NCI-H2107 treated with DMSO at 0.1 percent for 48 hours (cell line): ENCODE measurements around the gene SNX5.

Experiments used
- DNase-seq: peaks from one replicate; lab custom pipeline; 2025; ENCODE audit not compliant: unreplicated experiment; lab: John Stamatoyannopoulos, UW

SNX5 gene

DNA sequence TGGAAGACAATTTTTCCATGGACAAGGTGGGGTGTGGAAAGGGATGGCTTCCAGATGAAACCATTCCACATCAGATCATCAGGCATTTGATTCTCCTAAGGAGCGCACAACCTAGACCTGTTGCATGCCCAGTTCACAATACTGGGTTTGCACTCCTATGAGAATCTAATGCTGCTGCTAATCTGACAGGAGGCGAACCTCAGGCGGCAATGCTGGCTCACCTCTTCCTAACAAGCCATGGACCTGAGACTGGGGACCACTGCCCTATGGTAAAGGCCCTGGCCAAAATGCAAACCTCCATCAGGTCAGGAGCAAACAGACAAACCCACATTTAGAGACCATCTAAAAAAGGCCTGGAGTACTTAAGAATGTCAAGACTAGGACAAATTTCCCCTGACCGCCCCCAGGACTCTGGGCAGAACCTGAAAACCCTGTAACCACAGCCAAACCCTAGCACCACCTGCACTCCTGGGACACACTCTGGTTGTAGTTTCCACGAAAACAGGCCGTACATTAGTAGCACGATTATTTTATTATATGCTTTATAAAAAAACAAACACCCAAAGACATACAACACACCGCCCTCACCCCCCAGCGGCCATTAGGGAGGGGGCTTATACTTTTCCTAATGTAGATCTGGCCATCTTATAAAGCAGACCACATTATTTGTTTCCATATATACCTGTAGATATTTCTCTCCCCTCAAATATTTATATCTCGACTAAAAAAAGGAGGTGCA, 27.3 kb downstream of the SNX5 start:
- no peak for DNase-seq

DNA sequence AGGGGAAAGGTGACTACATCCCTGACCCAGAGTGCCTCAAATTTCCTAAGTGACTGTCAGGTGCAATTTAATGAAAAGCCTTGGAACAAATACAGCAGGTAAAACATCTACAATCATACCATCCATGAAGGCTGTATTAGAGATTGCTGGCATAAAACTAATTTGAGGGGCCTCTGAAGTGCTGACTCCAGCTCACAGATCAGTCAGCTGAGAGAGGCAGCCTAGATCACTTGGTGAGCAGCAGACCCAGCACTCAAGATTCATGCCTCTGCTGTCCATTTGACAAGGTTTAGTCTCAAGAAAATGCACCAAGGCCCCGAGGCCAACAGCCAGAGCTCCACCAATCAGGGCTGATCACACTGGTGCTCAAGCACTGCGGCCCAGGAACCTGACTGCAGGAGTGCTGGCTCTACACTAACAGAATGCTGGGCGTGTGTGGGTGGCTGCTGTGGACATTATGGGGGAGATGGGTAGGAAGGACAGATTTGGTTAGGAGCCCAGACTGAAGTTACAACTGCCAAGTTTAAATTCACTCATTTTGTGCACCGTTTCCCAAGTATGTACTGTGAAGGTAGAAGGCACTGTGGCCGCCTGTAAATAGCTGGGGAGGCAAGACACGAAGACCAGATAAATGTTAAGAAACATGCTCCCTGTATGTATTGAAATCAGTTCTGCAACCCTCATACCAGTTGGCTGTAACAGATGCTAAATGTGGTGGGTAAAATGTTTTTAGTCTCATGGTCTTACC, 28.2 kb downstream of the SNX5 start:
- no peak for DNase-seq

GRCh38 chr20:17939622-17940223, 28.9 kb downstream of the SNX5 start:
- DNase-seq = no peak

DNA sequence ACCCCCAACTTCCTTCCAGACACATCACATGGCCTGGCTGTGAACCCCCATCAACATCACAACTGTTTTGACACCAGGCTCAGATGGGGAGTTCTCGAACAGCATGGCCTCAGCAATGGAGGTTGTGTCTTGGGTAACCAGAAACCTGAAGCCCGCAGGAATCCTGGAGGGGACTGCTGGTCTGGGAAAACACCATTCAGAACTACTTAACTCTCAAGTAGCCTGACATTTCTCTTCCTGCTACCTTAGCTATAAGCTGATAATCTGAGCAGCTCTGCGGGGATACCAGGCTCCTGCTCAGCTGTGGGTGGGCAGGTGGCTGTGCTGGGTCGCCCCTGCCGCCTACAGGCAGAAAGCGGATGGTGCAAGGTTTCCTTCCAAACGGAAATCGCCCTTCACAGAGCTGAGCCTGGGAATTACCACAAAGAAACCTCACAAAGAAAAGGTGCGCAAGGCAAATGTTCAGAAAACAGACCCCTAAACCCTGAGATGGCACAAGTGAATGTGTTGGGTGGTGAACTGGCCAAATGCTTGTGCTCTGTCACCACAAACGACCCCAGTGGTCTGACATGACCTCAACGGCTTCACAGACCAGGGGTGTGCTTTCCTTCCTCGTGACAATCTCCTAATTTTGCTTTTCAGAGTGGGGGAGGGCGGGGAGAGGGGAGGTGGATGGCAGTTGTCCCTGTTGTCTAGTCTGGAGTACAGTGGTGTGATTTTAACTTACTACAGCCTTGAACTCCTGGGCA, 29.5 kb downstream of the SNX5 start:
- no peak for DNase-seq

DNA sequence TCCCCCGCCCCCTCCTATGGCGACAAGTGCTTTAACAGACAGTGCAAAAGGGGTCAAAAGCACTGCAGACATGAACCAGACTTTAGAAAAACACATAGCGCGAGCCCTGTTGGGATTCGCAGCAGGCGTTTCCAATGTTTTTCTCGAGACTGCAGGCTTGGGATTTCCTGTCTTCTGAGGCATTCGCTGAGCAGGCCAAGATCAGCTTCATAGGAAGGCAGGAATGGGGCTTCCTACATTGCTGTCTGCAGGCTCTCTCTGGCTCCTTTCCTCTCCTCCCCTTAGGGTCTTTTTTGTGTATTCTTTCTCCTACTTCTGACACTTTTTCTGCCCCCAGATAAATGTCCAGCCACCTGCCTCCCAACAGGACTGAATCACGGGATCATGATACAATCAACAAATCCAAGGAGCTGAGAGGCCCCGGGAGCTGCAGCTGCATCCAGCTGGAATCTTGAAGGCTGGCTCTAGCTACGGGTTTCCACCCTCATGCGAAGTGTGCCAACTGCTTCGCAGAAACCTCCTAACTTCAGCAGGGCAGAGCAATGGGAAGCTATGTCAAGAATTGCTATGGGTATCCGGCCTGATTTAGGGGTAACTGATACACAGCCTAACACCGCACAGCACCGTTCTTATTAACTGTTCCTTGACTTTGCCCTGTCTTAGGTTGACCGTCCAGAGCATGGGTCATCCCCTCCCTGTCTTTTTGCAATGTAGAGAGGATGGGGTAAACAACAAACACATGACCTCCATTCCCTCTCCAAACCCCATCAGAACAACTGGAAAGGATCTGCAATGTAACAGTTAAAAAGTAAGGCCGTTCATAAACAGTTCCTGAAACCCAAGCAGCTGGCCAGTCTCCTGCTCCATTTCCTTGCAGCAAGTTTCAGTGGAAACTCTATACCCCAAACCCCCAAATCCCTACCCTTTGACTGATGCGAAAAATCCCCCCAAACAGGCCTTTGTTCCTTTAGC, 31.5 kb downstream of the SNX5 start:
- DNase-seq = no peak

DNA sequence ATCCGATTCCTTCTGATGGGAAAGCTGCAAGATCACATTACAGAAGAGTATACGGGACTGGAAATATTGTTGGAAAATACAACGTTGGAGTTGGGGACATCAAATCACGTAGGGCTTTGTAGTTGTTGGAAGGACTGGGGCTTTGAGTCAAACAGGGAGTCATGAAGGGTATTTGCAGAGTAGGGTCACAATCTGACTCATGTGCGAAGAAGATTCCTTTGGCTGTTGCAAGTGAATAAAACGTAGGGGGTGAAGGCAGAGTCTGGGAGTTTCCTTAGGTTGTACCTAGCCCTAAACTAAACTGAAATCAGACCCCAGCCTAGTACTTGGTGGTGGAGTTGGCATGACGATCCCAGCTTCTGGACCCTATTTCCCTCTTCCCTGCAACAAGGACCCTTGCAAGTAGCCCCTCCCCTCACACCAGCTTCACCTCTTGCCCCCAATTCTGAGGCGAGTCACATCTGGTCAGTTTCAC, 32.3 kb downstream of the SNX5 start:
- DNase-seq = no peak

DNA sequence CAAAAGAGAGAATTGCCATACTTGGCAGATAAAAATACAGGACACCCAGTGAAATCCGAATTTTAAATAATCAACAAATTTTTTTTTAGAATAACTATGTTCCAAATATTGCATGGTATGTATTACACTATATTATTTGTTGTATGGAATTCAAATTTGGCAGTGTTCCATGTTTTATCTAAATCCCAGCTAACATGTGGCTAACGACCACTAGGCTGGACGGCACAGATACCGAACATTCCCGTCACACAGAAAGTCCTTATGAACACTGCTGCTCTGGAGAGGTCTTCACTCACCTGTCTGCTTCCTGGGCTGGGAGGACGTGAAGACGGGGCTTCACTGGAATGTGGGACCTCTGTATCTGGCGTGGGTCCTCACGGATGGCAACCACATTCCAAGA, 32.8 kb downstream of the SNX5 start:
- DNase-seq = no peak

GRCh38 chr20:17935186-17935585, 33.4 kb downstream of the SNX5 start:
- no peak for DNase-seq

DNA sequence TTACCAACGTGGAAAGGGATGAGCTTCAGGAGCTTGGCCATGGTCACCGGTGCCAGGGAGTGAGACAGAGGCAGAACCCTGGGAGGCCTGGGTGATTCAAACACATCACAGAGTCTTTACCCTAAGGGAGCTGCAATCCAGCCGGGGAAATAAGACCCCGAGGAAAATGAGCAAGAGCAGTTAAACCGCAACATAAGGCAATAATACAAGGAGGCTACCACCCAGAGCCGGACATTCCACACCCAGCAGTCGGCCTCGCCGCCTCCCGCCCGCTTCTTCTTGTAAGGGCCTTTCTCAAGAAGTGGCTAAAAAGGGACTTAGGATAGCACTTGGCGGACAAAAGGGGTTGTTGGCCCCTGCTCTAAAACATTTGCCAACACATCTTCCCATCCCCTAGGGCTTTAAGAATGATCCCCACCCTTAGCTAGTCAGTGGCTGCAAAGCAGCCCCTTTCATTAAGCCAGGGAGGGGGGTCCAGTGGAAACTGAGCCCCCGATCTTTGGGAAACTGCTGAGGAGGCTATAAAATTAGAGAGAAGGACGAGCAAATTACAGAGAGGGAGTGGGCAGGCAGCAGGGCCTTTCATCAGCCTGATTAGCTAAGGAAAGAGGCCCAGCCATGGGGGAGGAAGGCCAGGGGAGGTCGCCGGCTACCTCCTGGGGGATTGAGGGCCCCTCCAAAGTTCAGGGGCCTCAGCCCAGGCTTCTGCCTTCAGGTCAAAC, 34.3 kb downstream of the SNX5 start:
- no peak for DNase-seq

- no peak for DNase-seq
Measured at GRCh38 chr20:17933711-17934110, 34.9 kb downstream of the SNX5 start.

DNA sequence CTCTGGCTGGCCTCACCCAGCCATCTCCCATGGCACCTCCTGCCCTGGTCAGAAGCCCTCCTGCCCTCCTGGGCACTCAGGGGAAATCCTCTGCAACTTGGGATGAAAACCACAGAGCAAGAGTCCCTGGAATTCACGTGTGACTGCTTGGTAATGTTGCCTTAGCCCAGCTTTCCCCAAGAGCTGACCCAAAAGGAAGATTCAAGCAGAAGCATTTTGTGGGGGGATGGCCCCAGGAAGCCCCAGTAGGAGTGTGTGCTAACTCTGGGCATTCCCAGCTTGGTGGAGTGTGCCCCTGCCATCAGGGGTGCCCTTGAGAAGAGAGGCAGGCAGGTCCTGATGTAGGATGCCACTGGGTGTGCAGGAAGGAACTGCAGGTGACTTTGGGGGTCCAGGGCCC, 35.5 kb downstream of the SNX5 start:
- no peak for DNase-seq

GRCh38 chr20:17932396-17932795, 36.2 kb downstream of the SNX5 start:
- DNase-seq = no peak

DNA sequence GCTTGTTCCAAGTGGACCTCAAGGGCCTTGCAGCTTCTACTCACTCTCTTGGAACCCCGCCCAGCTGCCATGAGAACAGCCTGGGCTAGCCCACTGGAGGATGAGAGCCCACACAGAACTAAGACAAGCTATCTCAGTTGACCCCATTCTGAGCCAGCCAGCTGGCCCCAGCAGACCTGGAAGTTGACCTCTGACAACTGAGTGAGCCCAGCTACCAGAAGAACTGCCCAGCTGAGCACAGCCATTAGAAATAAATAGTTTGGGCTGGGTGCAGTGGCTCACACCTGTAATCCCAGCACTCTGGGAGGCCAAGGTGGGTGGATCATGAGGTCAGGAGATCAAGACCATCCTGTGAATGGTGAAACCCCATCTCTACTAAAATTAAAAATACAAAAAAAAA, 37.1 kb downstream of the SNX5 start:
- DNase-seq = no peak

DNA sequence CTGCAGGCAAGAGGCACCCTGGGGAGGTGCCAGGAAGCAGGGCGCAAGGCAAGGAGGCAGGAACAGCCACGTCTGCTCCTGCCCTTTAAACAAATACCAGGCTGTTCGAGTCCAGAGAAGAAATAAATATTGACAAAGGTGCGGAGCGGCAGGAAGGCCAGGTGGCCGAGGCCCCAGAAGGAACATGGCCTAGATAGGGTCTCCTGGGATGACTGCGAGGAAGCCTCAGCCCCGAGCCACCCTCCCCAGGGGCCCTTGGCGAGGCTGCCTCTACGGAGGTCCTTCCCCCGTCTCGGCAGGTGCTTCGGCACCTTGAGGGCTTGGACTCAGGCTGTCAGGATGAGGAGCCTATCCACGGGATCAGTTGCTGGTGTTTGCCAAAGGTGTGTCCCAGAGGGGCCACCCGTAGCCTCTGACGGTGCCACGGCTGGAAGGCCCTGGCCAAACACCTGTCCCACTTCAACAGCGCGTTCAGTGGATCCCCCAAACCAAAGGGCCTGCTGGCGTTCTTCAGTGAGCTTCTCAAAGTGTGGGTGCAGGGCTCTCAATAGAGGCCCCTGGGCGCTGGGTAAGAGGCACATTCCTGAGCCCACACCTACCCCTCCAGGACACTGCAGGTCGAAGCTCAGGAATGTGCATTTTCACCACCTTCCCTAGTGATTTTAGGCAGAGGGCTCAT, 39.8 kb downstream of the SNX5 start:
- DNase-seq = no peak

DNA sequence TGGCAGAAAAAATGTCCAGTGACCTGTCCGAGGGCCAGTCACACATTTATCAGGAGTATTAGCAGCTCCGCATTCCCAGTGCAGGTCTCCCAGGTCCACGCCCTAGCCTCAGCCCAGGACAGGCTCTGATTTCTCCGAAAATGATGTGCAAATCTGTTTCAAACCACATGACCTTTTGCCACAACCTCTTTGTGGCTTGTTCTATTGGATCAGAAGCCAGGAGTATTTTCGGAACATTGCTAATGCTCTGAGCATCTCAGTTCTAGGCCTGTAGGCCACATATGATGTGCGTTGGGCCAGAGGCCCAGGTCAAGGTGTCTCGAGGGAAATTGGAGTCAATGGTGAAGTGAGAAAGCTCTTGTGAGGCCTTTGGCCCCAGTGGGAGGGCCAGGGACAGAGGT, 40.4 kb downstream of the SNX5 start:
- no peak for DNase-seq

DNA sequence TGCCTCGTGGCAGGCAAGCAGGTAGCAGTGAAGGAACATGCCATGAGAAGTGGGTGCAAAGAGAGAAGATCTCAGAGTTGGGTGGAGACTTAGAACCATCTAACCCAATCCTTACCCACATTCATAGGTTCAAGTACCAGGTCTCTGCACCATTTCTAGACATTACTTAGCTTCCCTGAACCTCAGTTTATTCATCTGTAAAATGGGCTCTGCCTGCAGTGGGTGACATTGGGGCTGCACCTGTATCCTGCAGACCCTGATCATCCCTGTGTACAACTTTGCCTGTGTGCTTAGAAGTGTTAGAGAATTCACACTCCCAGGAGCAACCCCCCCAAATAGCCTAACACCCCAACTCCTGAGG, 42.7 kb downstream of the SNX5 start:
- DNase-seq = no peak

GRCh38 chr20:17925141-17925939, 43.3 kb downstream of the SNX5 start:
- no peak for DNase-seq

DNA sequence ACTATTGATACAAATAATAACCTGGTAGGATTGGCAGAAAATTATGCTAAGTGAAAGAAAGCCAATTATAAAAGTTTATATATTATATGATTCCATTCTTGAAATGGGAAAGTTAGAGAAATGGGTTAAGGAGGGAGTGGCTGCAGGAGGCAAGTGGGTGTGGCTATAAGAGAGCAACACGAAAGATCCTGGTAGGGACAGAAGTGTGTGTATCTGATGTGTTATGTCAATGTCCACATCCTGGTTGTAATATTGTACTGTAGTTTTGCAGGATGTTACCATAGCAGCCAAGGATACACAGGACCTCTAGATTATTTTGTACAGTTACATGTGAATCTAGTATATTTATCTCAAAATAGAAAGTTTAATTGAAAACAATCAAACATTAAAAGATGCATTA, 46.8 kb downstream of the SNX5 start:
- no peak for DNase-seq
